ENCODE results near the gene PRRT2.
A peak's percentile ranks its signal among the peaks of the same experiment; 100 is the strongest.

PRRT2 gene

GRCh38 chr16:29811896-29812665, at the start of gene PRRT2:
Gene PRRT2, plus strand, starts transcription at chr16:29812193. Its CDS starts 862 bp downstream, at chr16:29813055.
- H3K4me3 ChIP-seq (ENCODE audit: low read length) = peak within 1 kb of the TSS; percentile 45
- DNase-seq (ENCODE audit: low read depth) = no peak
- TF ChIP-seq CTCF (IDR thresholded peaks at IDR 0.05; ENCODE audit: insufficient read depth, low read depth, low read length, missing control alignments) = no peak

- no peak overlapping the region for H3K4me3 ChIP-seq (ENCODE audit: low read length)
- DNase-seq (ENCODE audit: low read depth) = no peak
- no peak for TF ChIP-seq CTCF (IDR thresholded peaks at IDR 0.05; ENCODE audit: insufficient read depth, low read depth, low read length, missing control alignments)
Observed at GRCh38 chr16:29763326-29763725, 48.7 kb upstream of the PRRT2 start.

- DNase-seq (ENCODE audit: low read depth) = no peak
- TF ChIP-seq CTCF (IDR thresholded peaks at IDR 0.05; ENCODE audit: insufficient read depth, low read depth, low read length, missing control alignments) = no peak
- H3K4me3 ChIP-seq (ENCODE audit: low read length) = no peak overlapping the region
Observed at GRCh38 chr16:29765167-29766032, 46.6 kb upstream of the PRRT2 start.

GRCh38 chr16:29766571-29766970, 45.4 kb upstream of the PRRT2 start:
- no peak for DNase-seq (ENCODE audit: low read depth)
- no peak overlapping the region for H3K4me3 ChIP-seq (ENCODE audit: low read length)
- TF ChIP-seq CTCF (IDR thresholded peaks at IDR 0.05; ENCODE audit: insufficient read depth, low read depth, low read length, missing control alignments) = no peak

- TF ChIP-seq CTCF (IDR thresholded peaks at IDR 0.05; ENCODE audit: insufficient read depth, low read depth, low read length, missing control alignments) = no peak
- no peak overlapping the region for H3K4me3 ChIP-seq (ENCODE audit: low read length)
- DNase-seq (ENCODE audit: low read depth) = no peak
Observed at GRCh38 chr16:29767062-29767461, 44.9 kb upstream of the PRRT2 start.

GRCh38 chr16:29769507-29769906, 42.5 kb upstream of the PRRT2 start:
- no peak for DNase-seq (ENCODE audit: low read depth)
- H3K4me3 ChIP-seq (ENCODE audit: low read length) = no peak overlapping the region
- TF ChIP-seq CTCF (IDR thresholded peaks at IDR 0.05; ENCODE audit: insufficient read depth, low read depth, low read length, missing control alignments) = no peak

Measured in epithelial cell of esophagus (primary cell).